GM18517 (cell line): ENCODE results near the gene NKAPL.
"Not testable (repeated sequence)": the region's sequence is repeated elsewhere in the genome, so short reads cannot be mapped to it uniquely, and the experiment has no call there.

Experiments used
- ATAC-seq: cut with Tn5 transposase; IDR thresholded peaks from one replicate; pipeline ENCODE4 v1.9.1; 2021; ENCODE audit warnings: mild to moderate bottlenecking, moderate library complexity; ENCODE audit not compliant: unreplicated experiment

Gene NKAPL

DNA sequence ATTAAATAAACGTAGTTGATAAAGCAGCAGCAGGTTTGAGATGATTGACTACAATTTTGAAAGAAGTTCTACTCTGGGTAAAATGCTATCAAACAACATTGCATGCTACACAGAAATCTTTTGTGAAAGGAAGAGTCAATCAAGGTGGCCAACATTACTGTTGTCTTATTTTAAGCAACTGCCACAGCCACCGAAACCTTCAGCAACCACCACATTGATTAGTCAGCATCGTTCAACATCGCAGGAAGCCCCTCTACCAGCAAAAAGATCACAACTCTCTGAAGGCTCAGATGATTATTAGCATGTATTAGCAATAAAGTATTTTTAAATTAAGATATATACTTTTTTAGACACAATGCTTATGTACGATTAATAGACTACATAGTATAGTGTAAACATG is 36.2 kb downstream of the NKAPL start:
- ATAC-seq = no peak

DNA sequence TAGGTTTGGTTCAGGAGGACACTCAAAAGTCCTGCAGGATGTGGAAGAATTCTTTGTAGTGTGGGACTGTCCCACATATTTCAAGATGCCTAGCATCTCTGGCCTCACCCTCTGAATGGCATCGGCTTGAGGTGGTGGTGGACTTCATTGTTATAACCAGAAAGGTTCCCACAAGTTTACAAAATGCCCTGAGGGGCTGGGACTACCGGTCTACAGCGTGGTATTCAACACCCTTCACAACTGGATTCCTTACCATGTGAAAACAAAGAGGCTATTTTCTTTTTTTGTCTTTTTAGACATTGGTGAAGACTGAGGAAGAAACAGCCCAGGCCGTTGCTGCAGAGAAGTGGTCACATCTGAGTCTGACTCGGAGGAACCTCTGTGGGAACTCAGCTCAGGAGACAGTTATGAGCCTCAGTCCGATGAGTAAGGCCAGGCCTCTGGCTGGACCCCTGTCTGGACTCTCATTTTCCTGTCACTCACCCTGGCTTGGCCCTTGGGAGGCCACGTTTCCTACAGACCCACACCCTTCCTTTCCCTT is 37.5 kb downstream of the NKAPL start:
- no peak for ATAC-seq

DNA sequence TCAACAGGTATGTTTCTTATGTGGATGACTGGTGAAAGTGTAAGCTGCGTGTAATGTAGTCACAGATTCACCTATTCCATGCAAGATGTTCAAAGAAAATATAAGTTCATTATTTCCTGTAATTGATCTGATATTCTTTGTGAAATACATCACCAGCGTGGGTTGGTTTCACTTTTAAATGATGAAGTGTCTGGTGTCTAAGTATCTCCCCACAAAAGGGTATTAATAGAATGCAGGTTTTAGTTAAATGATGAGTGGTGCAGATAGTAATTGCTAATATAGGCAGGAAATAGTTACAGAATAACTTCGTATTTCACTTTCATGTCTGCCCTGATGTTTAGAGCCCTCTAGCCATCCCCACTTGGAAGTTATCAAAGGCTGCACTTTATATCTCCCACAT is 44.5 kb downstream of the NKAPL start:
- ATAC-seq = peak; percentile 86

DNA sequence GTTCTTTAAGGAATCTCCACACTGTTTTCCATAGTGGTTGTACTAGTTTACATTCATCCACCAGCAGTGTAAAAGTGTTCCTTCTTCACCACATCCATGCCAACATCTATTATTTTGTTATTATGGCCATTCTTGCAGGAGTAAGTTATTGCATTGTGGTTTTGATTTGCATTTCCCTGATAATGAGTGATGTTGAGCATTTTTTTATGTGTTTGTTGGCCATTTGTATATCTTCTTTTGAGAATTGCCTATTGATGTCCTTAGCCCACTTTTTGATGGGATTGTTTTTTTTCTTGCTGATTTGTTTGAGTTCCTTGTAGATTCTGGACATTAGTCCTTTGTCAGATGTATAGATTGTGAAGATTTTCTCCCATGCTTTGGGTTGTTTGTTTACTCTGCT is 47.3 kb downstream of the NKAPL start:
- not testable (repeated sequence) for ATAC-seq
